PFSK-1 (cell line): ENCODE results near the gene NECAB3.

Source experiments
- FOXP2 ChIP-seq: optimal IDR thresholded peaks from 2 replicates; pipeline ENCODE3; 2011; ENCODE audit warnings: borderline replicate concordance, control low read depth, inconsistent platforms; ENCODE audit not compliant: insufficient read depth; ENCODE audit errors: extremely low read length, extremely low read depth
- POLR2AphosphoS5 ChIP-seq: IDR thresholded peaks from 2 replicates; pipeline ENCODE4 v1.6.1; 2012; ENCODE audit warnings: low read depth, mild to moderate bottlenecking, control low read depth, low read length, moderate library complexity
- REST ChIP-seq, 2 experiments: IDR thresholded peaks; 2 replicates each; pipeline versions ENCODE4 v1.6.1 to v1.8.0; 2011 to 2012; ENCODE audit warnings: low read depth in 2 of 2, low read length in 2 of 2, control low read depth in 1 of 2, inconsistent platforms in 1 of 2, mild to moderate bottlenecking in 1 of 2, moderate library complexity in 1 of 2; ENCODE audit not compliant: insufficient read depth in 1 of 2
- SIN3A ChIP-seq: IDR thresholded peaks from 2 replicates; pipeline ENCODE4 v1.6.1; 2012; ENCODE audit warnings: mild to moderate bottlenecking, low read length, moderate library complexity, borderline replicate concordance; ENCODE audit not compliant: insufficient read depth
- TAF1 ChIP-seq: IDR thresholded peaks from 2 replicates; pipeline ENCODE4 v1.6.1; 2012; ENCODE audit warnings: low read length, control low read depth, borderline replicate concordance; ENCODE audit not compliant: insufficient read depth

DNA sequence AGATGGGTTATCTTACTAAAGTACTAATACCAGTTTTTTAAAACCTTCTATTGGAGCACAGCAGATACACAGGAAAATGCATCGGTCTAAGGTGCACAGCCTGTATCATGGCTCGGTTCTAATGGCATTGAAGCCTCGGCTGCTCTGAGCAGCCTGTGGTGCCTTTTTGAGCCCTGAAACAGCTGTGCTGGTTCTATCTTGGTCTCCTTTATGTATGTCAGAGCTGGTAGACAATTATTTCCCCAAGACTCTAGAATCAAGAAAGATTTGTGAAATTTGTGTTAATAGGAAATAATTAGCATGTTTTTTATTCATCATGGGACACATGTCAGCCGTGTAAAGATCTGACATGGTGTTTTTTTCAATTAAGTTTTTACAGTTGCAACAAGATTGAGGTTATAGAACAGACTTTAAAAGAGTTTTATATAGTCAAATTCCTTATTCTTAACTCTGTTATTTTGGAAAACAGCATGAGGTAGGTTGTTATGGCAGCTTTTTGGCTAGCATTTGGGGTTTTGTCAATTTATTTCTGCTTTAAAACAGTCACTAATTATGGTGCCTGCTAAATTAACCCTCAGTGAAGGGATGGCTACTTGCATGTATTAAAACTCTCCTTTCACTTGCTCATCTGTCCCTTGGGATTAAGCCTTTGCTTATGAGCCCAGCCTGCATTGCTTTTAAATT is 52.4 kb downstream of the NECAB3 start:
- TF ChIP-seq POLR2AphosphoS5 (no peak), TAF1 (no peak), FOXP2 (no peak), REST (IDR thresholded peaks at IDR 0.05; ENCODE audit: insufficient read depth in 1 of 2, low read depth in 2 of 2, low read length in 2 of 2) (no peak), SIN3A (no peak)
